ENCODE measurements around the gene CHST3.
A peak's percentile ranks its signal among the peaks of the same experiment; 100 is the strongest.

Gene CHST3

DNA sequence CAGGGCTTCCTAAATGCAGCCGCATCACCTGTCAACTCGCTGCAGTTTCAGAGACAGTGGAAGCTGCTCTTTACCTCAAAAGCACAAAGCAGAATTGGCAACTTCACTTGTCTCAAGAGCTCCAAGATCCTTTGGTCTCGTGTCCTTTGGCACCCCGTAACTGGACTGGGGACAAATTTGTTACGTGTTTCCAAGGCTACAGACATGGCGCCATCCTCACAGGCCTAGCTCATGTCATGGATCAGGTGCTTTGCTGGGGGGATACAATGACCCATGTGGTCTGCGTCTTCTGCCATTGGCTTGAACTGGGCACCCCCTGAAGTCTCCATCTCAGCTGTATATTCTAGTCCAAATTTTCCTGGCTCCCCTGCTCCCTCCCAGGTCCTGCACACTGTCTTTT, 48.6 kb downstream of the CHST3 start:
- H3K4me1 ChIP-seq, result peaks cover 7 to 76% (median 52%) of the 10 kb centered on the region in 4 donors
- DNase-seq, result no peak
- no peaks in the 10 kb centered on the region for H3K9me3 ChIP-seq

DNA sequence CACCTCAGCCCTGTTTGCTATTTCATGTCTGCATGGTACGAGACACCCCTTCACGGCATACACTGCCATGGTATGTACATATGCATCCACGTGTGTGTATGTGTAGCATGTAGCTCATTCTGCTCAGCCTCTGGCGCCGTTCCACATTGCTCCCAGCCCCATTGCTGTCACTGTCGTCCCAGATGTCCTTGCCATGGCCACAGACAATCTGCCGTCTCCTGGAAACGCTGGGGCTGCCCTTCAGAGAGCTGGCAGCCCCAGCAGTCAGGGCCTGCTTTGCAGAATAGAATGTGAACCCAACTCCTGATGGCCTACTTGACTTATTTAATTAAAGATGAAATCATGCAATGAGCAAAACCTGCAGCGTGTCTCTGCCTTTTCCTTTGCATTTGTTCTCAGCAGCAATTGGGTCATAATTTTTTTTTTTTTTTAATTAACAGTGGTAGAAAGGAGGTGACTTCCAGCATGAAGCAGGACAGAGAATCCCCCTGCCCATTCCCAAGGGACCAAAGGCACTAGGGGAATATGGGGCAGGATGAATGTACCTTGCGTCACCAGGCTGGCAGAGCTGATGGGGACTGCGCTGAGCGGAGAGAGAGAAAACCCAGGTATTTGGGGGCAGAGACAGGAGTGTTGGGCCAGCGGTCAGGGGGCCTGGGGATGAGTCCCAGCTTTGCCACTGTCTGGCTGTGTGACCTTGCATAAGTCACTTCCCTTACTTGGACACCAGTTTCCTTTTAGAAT, 49.2 kb downstream of the CHST3 start:
- Histone ChIP-seq H3K27me3 (no peaks in the 10 kb centered on the region), H3K4me3 (no peak overlapping the region), H3K9me3 (no peaks in the 10 kb centered on the region), H3K4me1 (peaks cover 5 to 76% (median 53%) of the 10 kb centered on the region in 4 donors), H3K36me3 (peaks cover 2 to 5% (median 4%) of the 10 kb centered on the region in 3 donors), H3K27ac (no peak overlapping the region)
- intact Hi-C loops (cut with DNase I; ENCODE audit: low total_unique reads), result no loop called here
- TF ChIP-seq, protein P1, sequence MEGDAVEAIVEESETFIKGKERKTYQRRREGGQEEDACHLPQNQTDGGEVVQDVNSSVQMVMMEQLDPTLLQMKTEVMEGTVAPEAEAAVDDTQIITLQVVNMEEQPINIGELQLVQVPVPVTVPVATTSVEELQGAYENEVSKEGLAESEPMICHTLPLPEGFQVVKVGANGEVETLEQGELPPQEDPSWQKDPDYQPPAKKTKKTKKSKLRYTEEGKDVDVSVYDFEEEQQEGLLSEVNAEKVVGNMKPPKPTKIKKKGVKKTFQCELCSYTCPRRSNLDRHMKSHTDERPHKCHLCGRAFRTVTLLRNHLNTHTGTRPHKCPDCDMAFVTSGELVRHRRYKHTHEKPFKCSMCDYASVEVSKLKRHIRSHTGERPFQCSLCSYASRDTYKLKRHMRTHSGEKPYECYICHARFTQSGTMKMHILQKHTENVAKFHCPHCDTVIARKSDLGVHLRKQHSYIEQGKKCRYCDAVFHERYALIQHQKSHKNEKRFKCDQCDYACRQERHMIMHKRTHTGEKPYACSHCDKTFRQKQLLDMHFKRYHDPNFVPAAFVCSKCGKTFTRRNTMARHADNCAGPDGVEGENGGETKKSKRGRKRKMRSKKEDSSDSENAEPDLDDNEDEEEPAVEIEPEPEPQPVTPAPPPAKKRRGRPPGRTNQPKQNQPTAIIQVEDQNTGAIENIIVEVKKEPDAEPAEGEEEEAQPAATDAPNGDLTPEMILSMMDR (IDR thresholded peaks at IDR 0.05), result no peak
- no peak for DNase-seq

More for the DNA sequence above, 48.6 kb downstream of the CHST3 start:
- TF ChIP-seq, protein P1 (IDR thresholded peaks at IDR 0.05), result no peak
- H3K27ac ChIP-seq, result peak overlapping the region in 1 of 2 donors; percentile 90
- H3K27me3 ChIP-seq, result no peaks in the 10 kb centered on the region
- intact Hi-C loops (cut with DNase I; ENCODE audit: low total_unique reads), result no loop called here
- H3K4me3 ChIP-seq, result no peak overlapping the region
- peaks cover 7 to 10% (median 9%) of the 10 kb centered on the region in 3 donors for H3K36me3 ChIP-seq

DNA sequence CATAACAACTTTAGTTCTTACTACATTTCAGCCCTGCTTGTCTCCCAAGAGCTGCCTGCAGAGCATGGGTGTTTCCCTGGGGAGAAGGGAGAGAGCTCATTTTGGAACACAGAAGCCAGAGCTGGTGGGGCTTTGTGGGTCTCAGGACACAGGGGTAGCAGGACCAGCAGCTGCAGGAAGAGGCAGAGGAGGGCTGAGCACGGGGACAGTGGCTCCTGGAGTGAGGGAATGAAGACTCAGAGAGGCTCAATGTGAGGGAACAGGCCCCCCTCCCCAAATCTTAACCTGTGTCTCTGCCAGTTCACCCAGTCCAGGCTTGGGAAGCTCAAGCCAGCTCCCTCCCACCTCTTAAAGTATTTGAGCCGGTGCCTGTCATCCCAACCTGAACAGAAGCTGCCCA, 50.0 kb downstream of the CHST3 start:
- Histone ChIP-seq H3K4me1 (peaks cover 0 to 68% (median 46%) of the 10 kb centered on the region in 4 donors), H3K27ac (no peak overlapping the region)
- DNase-seq, result no peak

GRCh38 chr10:72014785-72015480, 50.7 kb downstream of the CHST3 start:
- no peak overlapping the region for H3K27ac ChIP-seq
- no peaks in the 10 kb centered on the region for H3K9me3 ChIP-seq
- H3K4me1 ChIP-seq, result peaks cover 0 to 63% (median 44%) of the 10 kb centered on the region in 4 donors
- DNase-seq, result no peak
- H3K27me3 ChIP-seq, result no peaks in the 10 kb centered on the region
- no peak overlapping the region for H3K4me3 ChIP-seq
- no peaks in the 10 kb centered on the region for H3K36me3 ChIP-seq
- intact Hi-C loops (cut with DNase I; ENCODE audit: low total_unique reads), result no loop called here
- TF ChIP-seq, protein P1 (IDR thresholded peaks at IDR 0.05), result no peak

More for the DNA sequence above, 50.0 kb downstream of the CHST3 start:
- Histone ChIP-seq H3K4me3 (no peak overlapping the region), H3K9me3 (no peaks in the 10 kb centered on the region), H3K36me3 (no peaks in the 10 kb centered on the region), H3K27me3 (no peaks in the 10 kb centered on the region)
- intact Hi-C loops (cut with DNase I; ENCODE audit: low total_unique reads), result no loop called here
- TF ChIP-seq, protein P1 (IDR thresholded peaks at IDR 0.05), result no peak

DNA sequence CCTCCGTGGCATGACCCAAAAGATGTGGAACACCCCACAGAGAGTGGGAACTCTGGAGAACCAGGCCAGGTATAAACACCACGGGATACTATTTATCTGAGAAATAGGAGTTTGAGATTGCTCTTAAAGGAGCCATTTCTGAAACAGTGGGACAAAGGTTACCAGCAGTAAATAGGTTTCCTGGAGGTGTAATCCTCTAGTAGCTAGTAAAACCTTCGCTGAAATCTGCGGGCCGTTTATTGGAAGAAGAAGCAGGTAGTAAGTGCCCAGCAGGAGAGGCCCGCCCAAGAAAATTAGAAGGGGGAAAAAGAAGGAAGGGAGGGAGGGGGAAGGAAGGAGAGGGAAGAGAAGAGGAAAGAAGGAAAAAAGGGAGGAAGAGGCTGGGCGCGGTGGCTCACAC, 51.6 kb downstream of the CHST3 start:
- TF ChIP-seq, protein P1 (IDR thresholded peaks at IDR 0.05), result no peak
- peak overlapping the region in 1 of 2 donors; percentile 56 for H3K27ac ChIP-seq
- no peak for DNase-seq
- H3K4me1 ChIP-seq, result peaks cover 0 to 58% (median 35%) of the 10 kb centered on the region in 4 donors
- no peaks in the 10 kb centered on the region for H3K9me3 ChIP-seq
- no peaks in the 10 kb centered on the region for H3K27me3 ChIP-seq
- H3K36me3 ChIP-seq, result no peaks in the 10 kb centered on the region
- H3K4me3 ChIP-seq, result no peak overlapping the region
- intact Hi-C loops (cut with DNase I; ENCODE audit: low total_unique reads), result no loop called here

Measured in tibial artery (tissue), 4 donors.